CD4-positive, alpha-beta T cell treated with Interleukin-15 for 1 hour (primary cell): ENCODE results near the gene CBLN3.
"Not testable (repeated sequence)": the region's sequence is repeated elsewhere in the genome, so short reads cannot be mapped to it uniquely, and the experiment has no call there.

Source experiments
- DNase-seq: peaks from one replicate; pipeline ENCODE4 v3.0.0-alpha.2; 2020

The CBLN3 gene

GRCh38 chr14:24399999-24400718 is 29.3 kb downstream of the CBLN3 start:
- no peak for DNase-seq

- no peak for DNase-seq
These were observed 30.0 kb downstream of the CBLN3 start for GRCh38 chr14:24399447-24399822.

GRCh38 chr14:24398653-24399446 is 30.6 kb downstream of the CBLN3 start, which contains the start of gene NYNRIN:
Gene NYNRIN (plus strand): TSS chr14:24399003. CDS start chr14:24399247, 244 bp downstream.
- no peak for DNase-seq

GRCh38 chr14:24398293-24398652 is 31.2 kb downstream of the CBLN3 start:
- DNase-seq, result no peak

GRCh38 chr14:24397639-24398292 is 31.7 kb downstream of the CBLN3 start:
- DNase-seq, result no peak

GRCh38 chr14:24395609-24396582 is 33.6 kb downstream of the CBLN3 start:
- no peak for DNase-seq

- DNase-seq, result no peak
These were observed 35.2 kb downstream of the CBLN3 start for GRCh38 chr14:24394275-24394674.

GRCh38 chr14:24392325-24393091 is 37.0 kb downstream of the CBLN3 start:
- DNase-seq, result no peak

- no peak for DNase-seq
These were observed 38.6 kb downstream of the CBLN3 start for GRCh38 chr14:24390701-24391468.

GRCh38 chr14:24389226-24389848 is 40.1 kb downstream of the CBLN3 start:
- DNase-seq, result no peak

GRCh38 chr14:24388474-24389179 is 40.8 kb downstream of the CBLN3 start:
- DNase-seq, result no peak

GRCh38 chr14:24387579-24387978 is 41.9 kb downstream of the CBLN3 start:
- DNase-seq, result not testable (repeated sequence)

- no peak for DNase-seq
These were observed 42.5 kb downstream of the CBLN3 start for GRCh38 chr14:24387009-24387345.

- DNase-seq, result no peak
These were observed 43.9 kb downstream of the CBLN3 start for GRCh38 chr14:24385524-24385923.

GRCh38 chr14:24384169-24384568 is 45.3 kb downstream of the CBLN3 start:
- no peak for DNase-seq

- DNase-seq, result no peak
These were observed 47.5 kb downstream of the CBLN3 start for GRCh38 chr14:24382064-24382371.

- DNase-seq, result no peak
These were observed 48.0 kb downstream of the CBLN3 start for GRCh38 chr14:24381363-24382063.

- no peak for DNase-seq
These were observed 49.3 kb downstream of the CBLN3 start for GRCh38 chr14:24379907-24380730.
